Stimulated activated CD8-positive, alpha-beta memory T cell treated with anti-CD3 and anti-CD28 coated beads, Interleukin-4, amount 100 ng/mL, for 24 hours (primary cell): ENCODE results near the gene NPTXR.
A peak's percentile ranks its signal among the peaks of the same experiment; 100 is the strongest.
"Not testable (repeated sequence)": the region's sequence is repeated elsewhere in the genome, so short reads cannot be mapped to it uniquely, and the experiment has no call there.

Experiments
- DNase-seq: peaks from one replicate; pipeline ENCODE4 v3.0.0-alpha.2; 2020; ENCODE audit warnings: low read depth

NPTXR gene

DNA sequence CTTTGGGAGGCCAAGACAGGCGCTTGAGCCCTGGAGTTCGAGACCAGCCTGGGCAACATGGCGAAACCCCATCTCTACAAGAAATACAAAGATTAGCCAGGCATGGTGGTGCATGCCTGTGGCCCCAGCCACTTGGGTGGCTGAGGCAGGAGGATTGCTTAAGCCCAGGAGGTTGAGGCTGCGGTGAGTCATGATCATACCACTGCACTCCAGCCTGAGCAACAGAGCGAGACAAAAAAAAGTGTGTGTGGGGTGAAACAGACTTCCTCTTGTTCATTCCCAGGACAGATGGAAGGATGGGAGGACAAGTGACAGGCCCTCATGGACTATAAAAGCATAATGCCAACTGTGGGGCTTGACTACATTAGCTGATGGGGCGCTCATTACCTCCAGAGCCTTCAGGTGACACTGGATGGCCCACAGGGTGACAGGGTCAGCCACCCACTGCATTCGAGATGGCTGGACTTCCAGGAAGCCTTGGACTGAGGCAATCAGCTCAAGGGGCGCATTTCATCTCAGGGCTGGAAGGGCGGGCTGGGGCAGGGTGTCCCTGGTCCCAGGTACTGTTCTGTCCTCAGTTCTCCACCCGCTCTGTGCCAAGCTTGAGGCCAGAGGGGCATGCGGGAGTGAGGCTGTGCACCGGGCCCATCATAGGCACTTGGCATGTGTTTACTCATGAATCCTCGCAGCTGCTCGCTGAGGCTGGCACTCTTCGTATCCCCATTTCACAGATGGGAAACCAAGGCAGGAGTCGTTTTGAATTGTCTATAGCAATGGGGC lies 12.5 kb downstream of the NPTXR start:
- DNase-seq = no peak

DNA sequence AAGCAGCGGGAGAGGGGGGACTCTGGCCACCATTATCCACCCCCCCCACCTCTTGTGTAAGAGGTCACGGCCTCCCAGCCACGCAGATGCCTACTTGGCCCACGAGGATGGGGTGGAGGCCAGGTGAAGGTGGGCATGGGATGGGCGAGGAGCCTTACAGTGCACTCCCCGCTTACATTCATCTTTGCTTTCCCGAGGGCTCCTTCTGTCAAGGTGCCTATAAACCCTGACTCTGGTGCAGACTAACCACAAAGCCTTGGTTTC lies 13.1 kb downstream of the NPTXR start:
- no peak for DNase-seq

DNA sequence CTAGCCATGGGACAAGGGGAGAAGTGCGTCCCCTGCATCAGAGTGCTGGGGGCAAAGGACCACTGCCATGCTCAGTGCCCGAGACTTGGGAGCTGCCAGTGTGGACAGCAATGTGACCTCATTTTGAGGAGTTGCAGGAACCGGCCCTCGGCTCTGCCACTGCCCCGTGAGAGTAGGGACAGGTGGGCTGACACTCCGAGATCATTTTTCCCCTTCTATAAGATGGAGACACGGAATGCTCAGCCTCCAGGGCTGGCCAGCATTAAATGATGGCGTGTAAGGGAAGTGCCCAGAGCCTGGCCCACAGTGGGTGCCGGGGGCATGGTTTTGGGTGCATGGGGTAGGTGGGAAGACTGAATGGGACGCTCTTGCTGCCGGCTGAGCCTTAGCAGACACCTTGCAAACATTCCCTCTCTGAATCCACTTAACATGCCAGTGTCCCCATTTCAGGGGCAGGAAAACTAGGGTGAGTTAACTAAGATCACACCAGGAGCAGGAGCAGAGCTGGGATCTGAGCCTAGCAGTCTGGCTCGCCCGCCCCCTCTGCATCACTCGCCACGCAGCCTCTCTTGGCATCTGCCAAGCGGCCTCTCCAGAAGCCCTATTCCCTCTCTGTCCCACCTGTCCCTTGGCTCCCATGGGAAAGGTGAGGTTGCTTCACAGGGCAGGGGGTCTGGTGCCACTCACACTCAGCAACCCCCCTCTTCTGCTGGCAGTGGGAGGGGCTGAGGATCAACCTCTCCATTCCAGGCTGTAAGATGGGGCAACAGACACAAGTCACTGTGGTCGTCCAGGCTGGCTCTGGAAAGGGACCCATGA lies 13.6 kb downstream of the NPTXR start:
- DNase-seq = no peak

DNA sequence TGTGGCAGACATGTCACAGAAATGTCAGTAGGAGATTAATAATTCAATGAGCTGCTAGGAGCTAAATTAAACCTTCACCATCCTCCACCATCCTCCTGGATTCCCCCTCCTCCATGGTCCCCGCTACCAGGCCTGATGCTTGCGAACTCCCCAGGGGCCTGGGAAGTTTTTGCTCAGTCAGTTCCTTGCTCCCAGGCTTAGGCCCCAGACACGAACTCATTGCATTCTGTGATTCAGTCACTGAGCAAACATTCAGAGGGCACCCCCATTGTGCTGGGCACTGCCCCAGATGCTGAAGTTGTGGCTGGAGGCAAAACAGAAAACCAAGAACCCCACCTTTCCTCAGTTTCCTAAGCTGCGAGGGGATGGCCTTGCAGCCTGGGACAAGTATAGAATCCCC lies 14.3 kb downstream of the NPTXR start:
- no peak for DNase-seq

DNA sequence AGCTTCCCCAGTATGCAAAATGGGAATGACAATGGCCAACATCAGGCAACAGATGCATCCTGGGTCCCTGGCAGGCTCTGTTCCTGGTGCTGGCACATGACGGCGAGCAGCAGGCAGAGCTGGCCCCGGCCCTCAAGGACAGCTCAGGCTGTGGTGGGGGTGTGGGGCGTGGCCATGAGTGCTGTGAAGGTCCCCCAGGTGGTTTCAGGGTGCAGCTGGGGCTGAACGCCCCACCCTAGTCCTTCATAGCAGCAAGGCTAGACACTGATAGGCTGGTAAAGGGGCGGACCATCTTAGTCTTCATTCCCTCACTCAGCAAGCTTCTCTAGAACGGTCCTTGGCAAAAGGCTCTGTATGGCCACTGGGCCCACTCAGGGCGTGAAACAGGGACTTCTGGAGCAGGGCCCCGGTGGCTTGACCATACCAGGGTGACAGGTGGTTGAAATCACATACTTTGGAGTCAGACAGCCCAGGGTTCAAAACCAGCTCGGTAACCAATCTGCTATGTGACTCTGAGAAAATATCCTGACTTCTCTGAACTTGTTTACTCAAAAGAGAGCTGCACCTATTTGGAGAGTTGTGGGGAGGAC lies 15.1 kb downstream of the NPTXR start:
- no peak for DNase-seq

DNA sequence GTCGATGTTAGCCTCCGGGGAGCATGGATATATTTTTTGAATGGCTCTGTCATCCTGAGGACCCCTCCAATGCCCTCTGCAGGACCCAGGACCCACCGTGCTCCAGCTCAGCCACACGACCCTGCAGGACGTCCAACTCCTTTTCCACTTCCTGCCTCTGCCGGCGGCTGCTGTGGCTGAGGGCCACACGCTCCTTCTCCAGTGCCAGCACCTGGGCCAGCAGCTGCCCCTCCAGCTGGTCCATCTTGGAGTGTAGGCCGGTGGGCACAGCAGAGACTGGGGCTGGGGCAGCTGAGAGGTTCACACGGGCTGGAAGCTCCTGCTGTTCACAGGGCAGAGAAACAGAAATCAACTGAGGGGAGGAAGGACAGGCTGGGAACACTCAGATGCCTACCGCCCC lies 15.6 kb downstream of the NPTXR start:
- DNase-seq = no peak

DNA sequence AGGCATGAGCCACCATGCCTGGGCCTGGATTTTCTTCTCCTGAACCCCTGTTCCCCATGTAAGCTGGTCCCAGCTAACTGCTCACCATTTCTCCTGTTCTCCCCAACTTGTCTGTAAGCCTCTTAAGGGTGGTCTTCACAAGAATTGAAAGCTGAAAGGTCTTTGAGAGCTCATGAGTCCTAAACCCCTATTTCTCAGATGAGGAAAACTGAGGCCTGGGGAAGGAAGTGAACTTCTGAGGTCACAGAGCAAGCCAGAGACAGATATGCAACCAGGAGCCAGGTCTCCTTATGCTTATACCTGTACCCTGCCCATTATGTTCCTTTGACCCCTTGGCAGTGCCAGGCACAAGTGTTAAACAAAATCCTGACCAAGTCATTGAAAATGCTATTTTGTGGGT lies 16.3 kb downstream of the NPTXR start:
- DNase-seq = no peak

DNA sequence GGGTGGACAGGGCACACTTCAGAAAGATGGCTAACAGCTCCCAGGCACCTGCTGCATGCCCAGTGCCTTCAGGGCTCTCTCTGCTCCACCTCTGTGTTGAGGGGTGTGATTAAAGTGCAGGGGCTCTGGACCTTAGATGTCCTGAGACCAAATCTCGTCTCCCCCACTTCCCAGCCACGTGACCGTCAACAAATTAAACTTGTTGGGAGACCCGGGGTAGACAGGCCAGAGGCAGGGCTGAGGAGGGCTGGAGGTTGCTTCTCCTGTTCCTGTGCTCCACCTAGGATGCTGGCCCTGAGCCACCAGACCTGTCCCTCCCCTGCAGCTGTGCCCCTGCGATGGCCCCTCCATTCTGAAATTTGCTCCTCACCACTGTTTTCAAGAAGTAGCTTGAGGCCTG lies 17.0 kb downstream of the NPTXR start:
- no peak for DNase-seq

DNA sequence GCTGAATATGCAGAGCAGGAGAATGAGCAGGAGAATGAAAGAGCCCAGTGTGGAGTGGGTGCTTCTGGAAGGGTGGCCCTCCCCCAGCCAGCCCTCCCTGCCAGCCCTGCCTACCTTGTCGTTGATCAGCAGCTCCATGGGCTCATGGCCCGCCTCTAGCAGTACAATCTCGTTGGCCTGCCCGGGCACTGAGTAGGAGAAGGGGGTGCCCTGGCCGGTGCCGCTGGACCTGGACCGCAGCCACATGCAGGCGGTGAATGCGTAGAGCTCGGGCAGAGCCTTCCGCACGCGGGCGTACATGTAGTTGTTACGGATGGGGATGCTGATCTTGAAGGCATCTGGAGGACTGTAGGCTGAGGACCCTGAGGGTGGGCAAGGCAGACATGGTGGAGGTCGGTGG lies 17.4 kb downstream of the NPTXR start:
- no peak for DNase-seq

DNA sequence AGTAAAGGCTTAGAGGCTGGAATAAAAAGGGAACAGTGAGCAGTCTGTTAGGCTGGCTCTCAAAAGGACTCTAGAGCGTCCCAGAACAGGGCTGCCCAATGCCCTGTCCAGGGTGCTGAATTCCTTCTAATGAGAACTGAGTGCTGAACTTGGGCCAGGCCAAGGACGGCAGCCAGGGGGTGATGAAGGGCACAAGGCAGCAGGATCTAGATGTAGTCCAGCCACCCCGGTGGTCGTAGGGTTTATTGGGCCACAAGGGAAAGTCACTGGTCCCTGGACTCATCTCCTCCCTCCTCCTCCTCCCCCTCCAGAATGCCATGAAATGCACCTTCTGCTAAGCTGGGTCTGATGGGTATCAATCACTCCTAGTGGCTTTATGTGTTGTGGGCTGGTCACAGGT lies 19.2 kb downstream of the NPTXR start:
- DNase-seq = peak; percentile 8

DNA sequence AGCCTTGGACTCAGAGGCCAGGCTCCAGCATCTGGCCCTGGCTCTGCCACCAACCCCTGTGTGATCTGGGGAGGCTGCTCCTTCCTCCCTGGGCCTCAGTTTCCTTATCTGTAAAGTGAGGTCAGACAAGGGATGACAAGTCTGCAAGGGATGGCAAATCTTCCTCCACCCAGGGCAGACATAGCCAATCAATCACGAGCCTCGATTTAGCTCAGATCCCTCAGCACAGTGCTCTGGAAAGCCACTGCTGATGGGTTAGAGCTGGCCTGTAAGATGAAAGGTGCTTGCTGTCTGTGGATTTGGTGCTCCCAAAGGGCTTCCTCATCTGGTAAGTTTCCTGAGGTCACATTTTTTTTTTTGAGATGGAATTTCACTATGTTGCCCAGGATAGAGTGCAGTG lies 20.2 kb downstream of the NPTXR start:
- DNase-seq = no peak

DNA sequence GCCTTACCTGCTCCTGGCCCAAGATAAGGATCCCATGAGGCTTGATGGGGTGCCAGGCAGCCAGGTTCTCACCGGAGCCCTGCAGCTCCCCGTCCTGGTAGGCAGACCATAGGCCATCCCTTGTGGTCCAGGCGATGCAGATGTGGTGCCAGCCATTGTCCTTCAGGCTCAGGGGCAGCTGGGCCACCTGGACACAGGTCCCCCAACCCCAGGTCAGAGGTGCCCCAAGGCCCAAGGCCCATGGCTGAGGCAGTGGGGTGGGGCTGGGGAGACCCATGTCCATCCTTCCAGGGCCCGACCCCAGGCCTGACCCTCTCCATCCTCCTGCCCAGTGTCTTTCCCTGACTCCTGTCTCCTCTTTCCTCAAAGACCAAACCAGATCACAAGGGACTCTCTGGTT lies 20.8 kb downstream of the NPTXR start:
- no peak for DNase-seq

DNA sequence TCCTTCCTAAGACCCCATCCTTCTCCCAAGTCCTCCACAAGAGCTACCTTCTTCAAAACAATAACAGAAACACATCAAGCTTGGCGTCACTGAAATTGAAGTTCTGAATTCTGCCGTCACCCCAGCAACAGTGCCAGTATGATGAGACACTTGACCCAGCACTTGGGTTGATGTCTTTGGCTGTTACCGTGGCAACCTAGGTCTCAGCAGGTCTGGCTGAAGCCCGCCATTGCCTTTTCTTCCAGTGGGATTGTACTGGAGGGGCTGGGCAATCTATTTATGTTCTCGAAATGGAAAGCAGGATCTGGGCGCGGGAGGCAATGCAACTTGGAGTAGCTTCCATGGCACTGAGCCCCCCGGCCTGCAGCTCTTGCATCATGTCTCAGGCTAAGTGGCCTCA lies 23.8 kb downstream of the NPTXR start:
- no peak for DNase-seq

DNA sequence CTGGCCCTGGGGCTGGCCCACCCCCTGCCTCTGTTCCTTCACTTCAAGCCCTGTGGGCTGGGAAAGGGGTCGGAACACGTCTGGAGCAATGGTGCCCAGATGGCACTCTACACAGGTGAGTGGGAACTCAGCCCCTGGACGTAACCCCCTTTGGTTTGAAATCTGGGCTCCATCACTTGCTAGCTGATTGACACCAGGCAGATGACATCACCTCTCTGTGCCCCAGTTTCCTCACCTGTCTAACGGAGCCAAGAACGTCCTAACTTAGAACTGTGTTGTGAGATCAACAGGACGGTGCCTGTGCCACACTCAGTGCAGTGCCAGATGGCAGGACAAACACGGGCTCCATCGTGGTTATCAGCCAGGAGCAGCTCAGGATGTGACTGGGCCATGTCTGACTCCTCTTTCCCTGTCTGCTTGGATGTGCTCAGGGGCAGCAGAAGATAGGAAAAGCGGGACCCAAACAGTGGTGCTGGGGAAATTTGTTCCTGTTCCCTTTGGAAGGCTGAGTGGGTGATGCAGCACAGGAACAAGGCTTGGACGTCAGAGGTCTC lies 24.4 kb downstream of the NPTXR start:
- no peak for DNase-seq

DNA sequence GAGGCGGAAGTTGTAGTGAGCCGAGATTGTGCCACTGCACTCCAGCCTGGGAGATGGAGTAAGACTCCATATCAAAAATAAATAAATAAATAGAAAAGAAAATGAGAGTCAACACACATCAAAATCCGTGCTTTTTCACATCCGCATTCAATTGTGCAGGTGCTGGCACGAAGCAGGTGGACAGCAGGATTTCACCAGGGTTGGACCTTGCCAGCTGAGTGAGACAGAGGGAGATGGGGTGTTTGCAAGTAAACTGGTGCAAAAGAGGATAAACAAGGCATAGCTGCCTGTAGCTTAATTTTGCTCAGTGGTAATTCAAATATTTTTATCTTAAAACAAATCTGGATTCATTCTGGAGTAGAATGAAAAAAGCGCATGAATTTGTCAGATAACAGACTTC lies 26.6 kb downstream of the NPTXR start:
- no peak for DNase-seq

DNA sequence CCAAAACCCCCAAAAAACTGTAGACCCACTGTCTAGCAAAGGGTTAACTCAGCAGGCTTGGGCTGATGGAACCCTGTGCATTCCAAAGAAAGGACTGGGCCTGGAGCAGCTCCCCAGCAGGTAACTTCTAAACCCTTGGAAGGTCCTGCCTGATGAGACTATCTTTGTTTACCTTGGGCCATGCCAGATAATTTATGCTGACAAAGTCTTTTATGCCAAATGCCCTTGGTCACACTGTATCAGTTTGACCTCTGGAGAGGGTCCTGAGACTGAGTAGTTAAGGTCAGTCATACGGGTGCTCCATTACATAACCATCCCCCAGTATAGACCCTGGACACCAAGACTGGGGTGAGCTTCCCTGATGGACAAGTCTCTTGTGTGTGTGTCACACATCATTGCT lies 28.0 kb downstream of the NPTXR start:
- no peak for DNase-seq

DNA sequence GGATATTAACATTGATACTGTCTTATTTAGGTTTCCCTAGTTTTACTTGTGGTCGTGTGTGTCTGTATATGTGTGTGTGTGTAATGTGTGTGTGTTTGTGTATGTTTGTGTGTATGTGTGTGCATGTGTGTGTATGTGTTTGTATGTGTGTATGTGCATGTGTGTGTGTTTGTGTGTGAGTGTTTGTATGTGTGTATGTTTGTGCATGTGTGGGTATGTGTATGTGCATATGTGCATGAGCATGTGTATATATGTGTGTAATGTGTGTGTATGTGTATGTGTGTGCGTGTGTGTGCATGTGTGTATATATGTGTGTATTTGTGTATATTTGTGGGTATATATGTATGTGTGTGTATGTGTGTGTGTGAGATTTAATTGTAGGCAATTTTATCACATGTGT lies 32.6 kb downstream of the NPTXR start:
- DNase-seq = no peak

DNA sequence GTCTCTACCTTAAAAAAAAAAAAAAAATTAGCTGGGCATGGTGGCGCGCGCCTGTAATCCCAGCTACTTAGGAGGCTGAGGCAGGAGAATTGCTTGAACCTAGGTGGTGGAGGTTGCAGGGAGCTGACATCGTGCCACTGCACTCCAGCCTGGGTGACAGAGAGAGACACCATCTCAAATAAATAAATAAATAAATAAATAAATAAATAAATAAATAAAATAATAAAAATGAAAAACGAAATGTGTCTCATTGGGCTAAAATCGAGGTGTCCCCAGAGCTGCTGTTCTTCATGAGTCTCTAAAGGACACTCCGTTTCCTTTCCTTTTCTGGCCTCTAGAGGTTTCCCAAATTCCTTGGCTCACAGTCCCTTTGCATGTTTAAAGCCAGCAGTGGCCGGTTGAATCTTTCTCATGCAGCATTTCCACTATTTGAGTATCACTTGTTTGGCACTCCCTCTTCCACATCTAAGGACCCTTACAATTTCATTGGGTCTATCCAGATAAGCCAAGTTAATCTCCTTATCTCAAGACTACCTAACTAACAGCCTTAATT lies 38.7 kb downstream of the NPTXR start:
- DNase-seq = not testable (repeated sequence)

DNA sequence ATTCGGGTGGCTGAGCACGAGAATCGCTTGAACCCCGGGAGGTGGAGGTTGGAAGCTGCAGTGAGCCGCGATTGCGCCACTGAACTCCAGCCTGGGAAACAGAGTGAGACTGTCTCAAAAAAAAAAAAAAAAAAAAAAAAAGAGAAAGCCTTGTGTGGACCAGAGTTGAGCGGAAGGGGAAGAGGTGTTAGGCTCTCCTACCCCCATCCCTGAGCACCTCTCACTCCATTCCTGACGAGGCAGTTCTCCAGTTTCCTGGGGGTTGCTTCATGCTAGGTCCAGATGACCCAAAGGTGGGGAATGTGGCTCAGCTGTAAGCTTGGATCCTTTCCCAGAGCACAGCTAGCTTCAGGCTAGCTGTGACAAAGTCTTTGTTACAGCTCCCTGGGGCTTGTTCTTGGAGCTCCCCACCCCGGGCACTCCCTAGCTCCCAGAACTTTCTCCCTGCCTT lies 41.1 kb downstream of the NPTXR start:
- no peak for DNase-seq

DNA sequence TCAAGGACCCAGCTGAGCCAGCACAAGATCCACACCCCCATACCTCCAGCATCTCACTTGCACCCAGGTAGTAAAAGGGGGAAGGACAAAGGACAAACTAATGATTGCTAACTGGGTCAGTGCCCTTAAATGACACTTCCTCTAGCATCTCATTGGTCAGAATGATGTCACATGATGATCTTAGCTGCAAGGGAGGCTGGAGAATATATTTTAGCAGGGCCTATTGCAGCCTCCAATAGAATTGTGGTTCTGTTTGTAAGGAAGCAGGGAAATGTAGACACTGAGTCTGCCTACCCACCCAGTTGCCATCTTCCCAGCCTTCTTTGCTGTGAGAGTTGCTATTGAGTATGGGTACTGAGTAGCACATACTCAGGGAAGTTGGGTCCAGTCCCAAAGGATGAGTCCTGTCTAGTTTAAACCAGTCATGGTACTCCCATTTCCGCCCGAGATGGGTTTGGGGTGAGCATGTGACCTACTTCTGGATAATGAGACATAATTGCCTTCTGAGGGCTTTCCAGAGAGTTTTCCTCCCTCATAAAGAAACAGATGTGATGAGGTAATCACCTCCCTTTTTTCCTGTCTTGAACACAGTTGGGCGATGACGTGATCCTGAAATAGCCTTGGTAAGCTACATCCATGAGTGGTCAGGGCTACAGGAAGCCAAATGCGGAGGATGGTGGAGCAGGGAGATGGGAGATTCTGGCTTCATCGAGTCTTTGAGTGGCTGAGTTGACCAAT lies 44.4 kb downstream of the NPTXR start:
- no peak for DNase-seq

DNA sequence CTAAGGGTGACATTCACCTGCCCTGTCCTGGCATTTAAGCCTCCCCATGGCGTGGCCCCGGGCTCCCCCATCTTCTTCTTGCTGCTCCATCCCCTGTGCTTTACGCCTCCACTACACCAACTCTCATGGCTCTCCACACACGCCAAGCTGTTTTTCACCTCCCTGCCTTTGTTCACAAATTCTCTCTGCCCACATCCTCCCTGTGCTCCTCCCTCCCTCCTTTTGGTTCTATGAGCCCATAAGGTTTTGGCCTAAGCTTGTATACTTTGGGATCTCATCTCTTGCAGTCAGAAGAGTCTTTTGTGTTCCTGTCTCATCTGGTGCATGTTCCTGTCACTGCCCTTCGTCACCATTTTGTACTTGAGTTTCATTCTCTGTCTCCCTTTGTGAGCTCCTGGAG lies 45.3 kb downstream of the NPTXR start:
- DNase-seq = no peak
